Brain microvascular endothelial cell (primary cell): ENCODE data around the gene PRAC1.

Source experiments
- DNase-seq: peaks from one replicate; pipeline ENCODE4 v3.0.0-alpha.2; 2020
- H3K27ac ChIP-seq: fragments of 250-450 bp; sonication (Bioruptor Pico); 2 replicates; pipeline ENCODE4 v1.5.1; 2020; ENCODE audit warnings: mild to moderate bottlenecking, moderate library complexity
- H3K27me3 ChIP-seq: fragments of 250-450 bp; sonication (Bioruptor Pico); replicated peaks from 2 replicates; pipeline ENCODE4 v1.5.1; 2020; ENCODE audit warnings: mild to moderate bottlenecking
- H3K36me3 ChIP-seq: fragments of 250-450 bp; sonication (Bioruptor Pico); replicated peaks from 2 replicates; pipeline ENCODE4 v1.5.1; 2020; ENCODE audit warnings: mild to moderate bottlenecking
- H3K4me3 ChIP-seq: 2 replicates; pipeline ENCODE4 v1.5.1; 2011; ENCODE audit warnings: low read depth, mild to moderate bottlenecking, control low read depth, low read length, moderate library complexity
- CTCF ChIP-seq: IDR thresholded peaks from 2 replicates; pipeline ENCODE4 v1.5.1; 2011; ENCODE audit warnings: low read depth, mild to moderate bottlenecking, moderate library complexity, low read length, control low read depth, inconsistent platforms; ENCODE audit errors: missing control alignments
- in situ Hi-C: cut with HindIII; loops from 2 replicates; pipeline ENCODE4 v1.10.0; 2017; ENCODE audit warnings: low sequenced_read_pairs, low pct_ligation_motif_present

PRAC1 gene

GRCh38 chr17:48721009-48721402, 1.3 kb downstream of the PRAC1 start:
- no peak for DNase-seq
- Histone ChIP-seq H3K4me3 (no peak overlapping the region), H3K27ac (no peak overlapping the region), H3K27me3 (peaks cover 87% of the 10 kb centered on the region), H3K36me3 (no peaks in the 10 kb centered on the region)
- in situ Hi-C loops: no loop called here
- TF ChIP-seq CTCF: no peak

GRCh38 chr17:48720266-48721008, 1.9 kb downstream of the PRAC1 start:
- Histone ChIP-seq H3K4me3 (no peak overlapping the region), H3K27me3 (peaks cover 85% of the 10 kb centered on the region), H3K27ac (no peak overlapping the region), H3K36me3 (no peaks in the 10 kb centered on the region)
- no peak for DNase-seq
- TF ChIP-seq CTCF: no peak
- in situ Hi-C loops: no loop called here

GRCh38 chr17:48719642-48720265, 2.6 kb downstream of the PRAC1 start:
- Histone ChIP-seq H3K36me3 (no peaks in the 10 kb centered on the region), H3K27ac (no peak overlapping the region), H3K4me3 (no peak overlapping the region), H3K27me3 (peaks cover 83% of the 10 kb centered on the region)
- no peak for TF ChIP-seq CTCF
- DNase-seq: no peak
- in situ Hi-C loops: no loop called here

DNA sequence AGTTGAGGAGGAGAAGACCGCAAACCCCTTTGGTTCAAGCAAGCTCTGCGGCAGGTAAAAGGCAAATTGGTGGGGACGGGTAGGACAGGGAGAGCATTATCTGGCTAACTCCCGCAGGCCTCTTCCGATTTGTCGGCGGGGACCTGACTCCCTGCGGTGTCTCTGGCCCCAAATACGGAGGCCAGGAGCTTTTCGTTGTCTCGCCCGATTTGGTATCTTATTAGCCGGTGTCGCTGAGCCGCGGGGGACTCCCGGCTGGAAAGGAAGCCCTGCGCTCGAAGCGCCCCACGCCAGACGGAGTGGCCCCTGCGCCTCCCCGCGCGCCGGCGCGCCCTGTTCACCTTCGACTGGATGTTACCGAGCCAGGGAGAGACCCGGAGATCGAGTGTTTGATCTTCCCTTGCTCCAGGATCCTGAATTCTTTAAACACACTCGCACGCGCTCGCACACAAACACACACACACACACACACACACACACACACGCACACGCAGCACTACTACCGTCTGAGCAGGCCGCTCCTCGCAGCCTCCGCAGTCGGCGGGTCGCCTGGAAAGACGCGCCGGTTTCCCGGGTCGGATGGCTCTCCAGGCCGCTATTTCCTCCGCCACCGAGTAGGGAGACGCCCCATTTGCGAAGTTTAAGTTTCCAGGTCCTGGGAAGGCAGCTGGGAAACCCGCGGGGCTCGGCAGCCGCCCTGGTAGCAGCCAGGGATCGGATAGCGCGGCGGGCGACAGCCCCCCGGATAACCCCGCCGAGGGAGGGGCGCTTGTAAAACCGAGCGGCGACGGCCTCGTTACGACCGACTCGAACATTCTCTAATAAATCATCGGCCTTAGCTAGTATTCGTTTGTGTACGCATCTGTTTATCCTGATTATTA, 3.3 kb downstream of the PRAC1 start:
- Histone ChIP-seq H3K36me3 (no peaks in the 10 kb centered on the region), H3K27ac (no peak overlapping the region), H3K4me3 (no peak overlapping the region), H3K27me3 (peaks cover 77% of the 10 kb centered on the region)
- TF ChIP-seq CTCF: no peak
- in situ Hi-C loops: no loop called here
- DNase-seq: no peak

- H3K27ac ChIP-seq: no peak overlapping the region
- TF ChIP-seq CTCF: no peak
- no peak overlapping the region for H3K4me3 ChIP-seq
- in situ Hi-C loops: no loop called here
- DNase-seq: no peak
- no peaks in the 10 kb centered on the region for H3K36me3 ChIP-seq
- H3K27me3 ChIP-seq: peaks cover 70% of the 10 kb centered on the region
These were observed 4.0 kb downstream of the PRAC1 start for GRCh38 chr17:48718227-48718760.
